ENCODE results near the gene ERN2.

ERN2 gene

DNA sequence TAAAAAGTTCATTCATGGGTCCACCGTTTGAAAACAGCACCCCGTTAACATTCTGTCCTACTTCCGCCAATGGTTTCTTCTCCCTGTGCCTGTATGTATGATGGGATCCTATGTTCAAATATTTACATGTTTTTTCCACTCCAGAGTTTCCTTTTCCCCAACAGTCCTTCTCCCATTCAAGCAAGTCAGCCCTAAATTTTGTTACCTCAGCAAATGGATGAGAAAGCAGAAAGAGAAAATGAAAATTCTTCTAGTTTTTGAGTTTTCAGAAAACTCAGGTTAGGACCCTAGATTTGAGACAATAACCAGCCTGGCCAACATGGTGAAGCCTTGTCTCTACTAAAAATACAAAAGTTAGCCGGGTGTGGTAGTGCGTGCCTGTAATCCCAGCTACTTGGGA is 3.5 kb upstream of the ERN2 start:
- DNase-seq, result no peak

DNA sequence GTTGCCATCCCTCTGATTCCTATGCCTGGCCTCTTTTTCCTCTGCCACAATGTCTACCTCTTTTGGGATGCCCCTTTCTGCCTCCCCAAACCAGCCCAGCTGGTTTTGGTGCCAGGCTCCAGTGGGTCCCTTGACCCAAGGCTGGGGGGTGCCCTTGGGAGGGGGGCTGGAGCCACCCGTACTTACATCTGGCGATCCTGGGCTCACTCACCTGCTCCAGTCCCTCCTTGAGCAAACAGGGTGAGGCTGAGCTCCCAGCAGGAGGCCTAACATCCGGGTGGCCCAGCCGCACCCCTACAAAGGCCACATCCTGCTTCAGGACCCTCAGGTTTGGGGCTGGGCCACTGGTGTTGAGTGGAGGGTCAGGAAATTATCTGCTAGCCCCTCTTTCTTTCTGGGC is 1.2 kb downstream of the ERN2 start:
- no peak for DNase-seq

DNA sequence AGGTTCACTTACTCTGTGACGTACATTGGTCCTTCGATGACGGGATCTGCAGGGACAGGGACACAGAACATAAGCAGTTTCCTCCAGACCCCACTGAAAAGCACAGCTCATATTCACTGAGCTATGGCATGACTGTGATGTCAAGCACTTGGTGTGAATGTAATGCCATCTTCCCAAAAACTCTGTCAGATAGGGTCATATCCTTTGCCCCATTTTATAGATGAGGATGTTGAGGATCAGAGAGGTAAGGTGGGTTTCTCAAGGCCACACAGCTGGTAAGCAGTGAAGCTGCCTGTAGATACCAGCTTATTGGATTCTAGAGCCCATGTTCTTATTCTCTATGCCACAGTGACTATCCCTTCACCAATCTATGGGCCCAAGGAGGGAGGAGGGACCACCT is 2.5 kb downstream of the ERN2 start:
- DNase-seq, result no peak

DNA sequence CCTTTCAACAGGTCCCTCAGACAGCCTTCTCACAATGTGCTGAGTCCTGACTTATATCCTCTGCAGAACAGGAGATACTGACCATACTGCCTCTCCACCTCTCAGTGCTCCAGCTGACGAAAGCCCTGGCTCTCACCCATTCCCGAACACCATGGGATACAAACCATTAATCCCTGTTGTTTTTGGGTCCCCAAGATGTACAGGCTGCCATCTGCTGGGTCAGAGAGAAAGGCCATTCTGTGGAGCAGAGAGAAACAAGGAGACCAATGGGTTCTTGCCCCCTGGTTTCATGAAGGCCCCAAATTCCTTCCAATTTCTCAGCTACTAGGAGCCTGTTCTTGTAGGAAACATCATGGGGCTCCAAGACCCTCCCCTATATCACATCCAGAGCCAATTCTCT is 3.0 kb downstream of the ERN2 start:
- no peak for DNase-seq

DNA sequence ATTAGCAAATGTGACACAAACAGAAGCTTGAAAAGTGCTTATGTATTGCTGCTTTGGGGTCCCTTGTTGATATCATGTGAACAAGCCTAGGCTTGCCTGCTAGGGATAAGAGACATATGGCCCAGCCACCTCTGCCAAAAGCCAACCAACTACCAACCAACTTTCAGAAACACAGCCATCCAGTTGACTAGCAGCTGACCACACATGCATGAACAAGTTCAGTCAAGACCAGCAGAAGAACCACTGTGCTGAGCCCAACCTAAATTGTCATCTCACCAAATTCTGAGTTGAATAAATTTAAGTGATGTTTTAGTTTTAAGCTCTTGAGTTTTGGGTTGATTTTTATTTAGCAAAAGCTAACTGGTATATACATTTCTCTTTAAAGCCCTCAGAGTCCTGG is 3.5 kb downstream of the ERN2 start:
- no peak for DNase-seq

DNA sequence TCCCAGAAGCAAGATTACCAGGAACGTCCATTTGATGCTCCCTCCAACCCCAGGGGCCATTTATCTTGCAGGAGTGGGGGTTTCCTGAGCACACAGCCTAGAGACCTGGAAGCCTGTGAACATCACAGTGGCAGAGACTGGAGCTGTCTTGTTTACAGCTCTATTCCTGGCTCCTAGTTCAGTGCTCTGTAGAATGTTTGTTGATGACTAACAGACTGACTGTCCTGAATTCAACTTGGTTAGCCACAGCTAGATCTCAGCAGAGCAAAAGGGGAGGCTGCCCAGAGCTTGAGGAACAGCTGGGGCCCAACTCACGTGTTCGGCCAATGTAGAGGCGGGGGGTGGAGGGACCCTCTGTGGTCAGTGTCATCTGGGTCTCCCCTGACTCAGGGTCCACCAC is 6.6 kb downstream of the ERN2 start:
- no peak for DNase-seq

DNA sequence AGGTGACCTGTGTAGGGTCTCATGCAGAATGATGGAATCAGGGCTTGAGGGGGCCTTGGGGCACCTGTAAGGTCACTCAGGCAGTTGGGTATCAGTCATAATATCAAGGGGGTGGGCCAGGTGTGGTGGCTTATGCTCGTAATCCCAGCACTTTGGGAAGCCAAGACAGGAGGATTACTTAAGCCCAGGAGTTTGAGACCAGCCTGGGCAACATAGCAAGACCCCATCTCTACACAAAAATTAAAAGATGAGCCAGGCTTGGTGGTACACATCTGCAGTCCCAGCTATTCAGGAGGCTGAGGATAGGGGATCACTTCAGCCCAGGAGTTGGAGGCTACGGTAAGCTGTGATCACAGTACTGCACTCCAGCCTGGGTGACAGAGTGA is 7.5 kb downstream of the ERN2 start:
- no peak for DNase-seq

DNA sequence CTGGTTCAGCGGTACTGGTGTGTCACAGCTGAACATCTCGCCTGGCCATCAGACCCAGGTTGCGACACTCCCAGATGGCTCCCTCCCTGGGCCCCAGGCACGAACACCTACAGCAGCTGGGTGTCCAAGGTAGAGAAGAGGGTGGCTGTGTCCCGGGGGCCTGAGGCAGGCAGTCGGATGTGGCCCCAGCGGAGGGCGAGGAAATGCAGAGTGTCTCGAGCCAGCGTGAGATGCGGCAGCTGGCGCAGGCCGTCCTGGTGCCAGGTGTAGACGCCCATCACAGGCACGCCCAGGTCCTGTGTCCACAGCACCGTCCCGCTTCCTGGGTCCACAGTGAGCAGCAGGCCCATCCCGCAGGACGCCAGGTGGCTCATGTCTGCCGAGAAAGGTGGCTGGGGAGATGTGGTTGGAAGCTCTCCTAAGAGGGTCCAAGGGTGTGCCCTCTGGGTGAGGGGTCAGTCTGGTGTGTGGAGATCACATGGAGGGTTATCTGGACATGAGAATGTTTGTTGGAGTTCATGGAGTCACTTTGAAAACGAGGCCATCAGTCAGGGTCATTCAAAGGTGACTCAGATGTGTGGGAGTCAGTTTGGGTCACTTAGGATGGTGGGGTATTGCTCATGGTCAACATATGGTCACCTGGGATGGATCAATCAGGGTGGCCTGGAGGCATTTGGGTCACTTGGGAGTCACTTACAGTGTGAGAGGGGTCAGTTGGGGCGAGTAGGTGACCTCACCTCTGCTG is 8.1 kb downstream of the ERN2 start:
- DNase-seq, result no peak

DNA sequence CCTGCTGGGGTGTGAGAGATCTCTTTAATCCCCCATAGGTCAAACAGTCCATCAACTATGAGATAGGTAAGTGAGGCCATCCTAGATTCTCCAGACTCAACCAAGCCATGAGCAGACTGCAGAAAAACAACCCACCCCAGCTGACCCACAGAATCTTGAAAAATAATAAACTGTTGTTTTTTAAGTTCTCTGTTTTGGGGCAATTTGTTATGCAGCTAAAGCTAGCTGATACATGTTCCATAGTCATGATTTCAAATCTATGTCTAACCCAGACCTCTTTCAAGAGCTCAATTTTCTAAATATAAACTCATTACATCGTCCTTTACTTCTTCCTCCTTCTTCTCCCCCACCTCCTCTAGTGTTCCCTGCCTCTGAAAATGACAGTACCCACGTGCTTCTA is 10.1 kb downstream of the ERN2 start:
- no peak for DNase-seq

DNA sequence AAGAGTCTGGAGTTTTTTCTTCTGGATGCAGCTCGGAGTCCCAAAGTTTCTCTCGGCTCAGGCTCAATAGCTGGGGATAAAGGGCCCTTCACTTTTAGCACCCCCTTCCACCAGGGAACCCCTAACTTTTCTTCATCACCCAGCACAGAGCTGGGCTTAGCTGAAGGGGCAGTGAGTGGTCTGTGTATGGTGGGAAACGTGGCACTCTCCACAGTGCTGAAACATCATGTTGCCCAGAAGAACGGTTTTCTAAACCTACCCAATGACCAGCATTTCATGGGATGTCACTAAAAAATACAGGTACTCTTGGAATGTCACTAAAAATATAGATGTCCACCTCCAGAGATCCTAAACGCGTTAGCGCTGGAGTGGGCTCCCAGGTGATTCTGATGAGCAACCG is 12.0 kb downstream of the ERN2 start:
- DNase-seq, result no peak

DNA sequence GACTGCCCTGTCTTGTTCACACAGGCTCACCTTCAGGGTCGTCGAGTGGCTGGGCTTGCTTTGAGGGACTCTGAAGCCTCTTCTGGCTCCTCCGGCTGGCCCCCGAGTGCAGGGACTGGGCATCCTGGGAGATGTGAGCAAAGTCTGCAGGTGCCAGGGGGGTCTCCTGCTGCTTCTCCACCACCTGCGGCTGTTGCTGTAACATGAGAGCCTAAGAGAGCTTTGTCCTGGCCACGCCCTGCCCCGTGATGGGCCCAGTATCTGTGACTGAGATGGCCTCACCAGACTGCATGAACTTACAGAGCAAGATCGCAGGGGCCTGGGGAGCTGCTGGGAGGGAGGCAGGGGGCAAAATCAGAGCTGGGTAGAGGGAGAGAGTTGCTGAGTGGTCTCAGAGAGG is 12.5 kb downstream of the ERN2 start:
- DNase-seq, result no peak

DNA sequence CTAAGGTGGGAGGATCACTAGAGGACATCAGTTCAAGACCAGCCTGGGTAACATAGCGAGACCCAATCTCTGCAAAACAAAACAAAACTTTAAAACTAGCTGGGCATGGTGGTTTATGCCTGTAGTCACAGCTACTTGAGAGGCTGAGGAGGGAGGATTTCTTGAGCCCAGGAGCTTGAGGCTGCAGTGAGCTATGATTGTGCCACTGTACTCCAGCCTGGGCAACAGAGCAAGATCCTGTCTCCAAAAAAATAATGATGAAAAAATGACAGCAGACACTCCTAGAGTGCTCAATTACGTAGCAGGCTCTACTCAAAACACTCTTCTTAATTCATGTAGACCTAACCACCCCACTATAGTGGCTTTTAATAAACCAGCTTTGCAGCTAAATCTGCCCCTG is 12.9 kb downstream of the ERN2 start:
- DNase-seq, result no peak

DNA sequence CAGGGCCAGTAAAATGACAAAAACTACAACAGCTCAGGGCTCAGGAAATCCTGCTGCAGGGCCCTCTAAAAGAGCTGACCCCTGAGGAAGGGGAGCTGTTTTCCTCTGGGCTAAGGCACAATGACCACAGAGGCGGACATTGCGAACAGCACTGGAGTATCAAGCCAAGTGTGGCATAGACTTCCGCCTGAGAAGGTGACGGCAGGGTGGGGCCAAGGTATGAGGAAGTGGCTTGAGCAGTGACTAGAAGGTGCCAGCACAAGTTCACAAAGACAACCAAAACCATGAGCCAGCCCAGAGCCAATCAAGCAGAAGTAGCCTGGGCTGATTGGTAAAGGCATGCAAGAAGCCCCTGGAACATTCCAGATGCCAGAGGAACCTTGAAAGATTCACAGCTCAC is 13.9 kb downstream of the ERN2 start:
- DNase-seq, result no peak

DNA sequence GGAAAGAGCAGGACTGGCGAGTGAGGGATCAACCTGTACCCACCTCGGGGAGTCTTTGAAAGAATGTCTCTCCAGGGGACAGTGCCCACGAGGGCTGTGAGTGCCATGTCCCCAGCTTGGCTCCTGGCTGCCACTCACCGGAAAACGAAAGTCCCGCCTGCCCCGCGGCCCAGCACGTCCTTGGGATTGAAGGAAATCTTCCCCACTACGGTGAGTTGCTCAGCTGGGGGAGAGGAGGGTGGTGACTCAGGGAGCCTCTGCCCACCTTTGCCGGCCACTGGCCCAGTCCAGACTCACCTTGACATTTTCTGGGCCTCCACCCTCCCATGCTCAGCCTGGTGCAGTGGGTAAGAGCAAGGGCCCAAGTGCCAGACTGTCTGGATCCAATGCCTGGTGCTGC is 17.3 kb downstream of the ERN2 start:
- no peak for DNase-seq

DNA sequence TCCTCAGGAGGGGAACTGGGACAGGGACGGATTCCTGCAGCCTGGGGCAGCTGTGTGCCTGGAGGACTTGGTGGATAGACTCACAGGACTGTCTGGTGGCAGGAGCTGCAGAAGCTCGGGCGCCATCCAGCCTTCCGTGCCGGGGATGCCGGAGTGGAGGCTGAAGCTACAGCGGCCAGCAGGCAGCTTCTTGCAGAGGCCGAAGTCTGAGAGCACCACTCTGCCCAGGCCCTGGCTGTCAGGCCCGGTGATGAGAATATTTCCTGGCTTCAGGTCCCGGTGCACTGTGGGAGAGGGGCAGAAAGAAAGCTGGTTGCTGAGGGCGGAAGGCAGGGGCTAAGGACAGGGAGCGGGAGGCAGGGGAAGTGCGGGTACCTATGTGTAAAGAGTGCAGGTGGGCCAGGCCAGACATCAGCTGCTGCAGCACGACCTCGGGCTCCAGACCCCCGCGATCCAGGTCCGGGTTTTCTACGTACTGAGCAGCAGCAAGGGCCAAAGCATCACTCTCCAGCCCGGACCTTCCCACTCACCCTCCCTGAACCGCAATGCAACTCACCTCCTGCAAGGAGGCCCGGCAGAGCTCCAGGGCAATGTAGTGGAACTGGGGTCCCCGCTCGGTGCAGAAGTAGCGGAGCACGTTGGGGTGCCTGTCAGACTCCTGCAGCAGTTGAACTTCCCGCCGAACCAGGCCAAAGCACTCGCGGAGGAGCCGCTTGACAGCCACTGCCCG is 18.2 kb downstream of the ERN2 start:
- DNase-seq, result no peak

DNA sequence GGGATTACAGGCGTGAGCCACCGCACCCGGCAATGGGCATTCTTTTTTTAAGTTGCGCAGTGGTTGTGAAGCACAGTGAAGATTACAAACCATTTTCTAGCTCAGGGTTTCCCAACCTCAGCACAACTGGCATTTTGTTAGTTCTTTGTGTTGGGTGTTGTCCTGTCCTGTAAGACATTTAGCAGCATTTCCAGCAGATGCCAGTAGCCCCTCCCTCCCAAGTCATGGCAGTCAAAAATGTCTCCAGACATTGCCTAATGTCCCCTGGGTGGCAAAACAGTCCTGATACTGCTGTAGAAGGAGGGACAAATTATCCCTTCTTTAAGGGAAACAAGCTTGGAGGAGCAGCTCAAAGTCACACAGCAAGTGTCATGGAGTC is 18.8 kb downstream of the ERN2 start:
- no peak for DNase-seq

DNA sequence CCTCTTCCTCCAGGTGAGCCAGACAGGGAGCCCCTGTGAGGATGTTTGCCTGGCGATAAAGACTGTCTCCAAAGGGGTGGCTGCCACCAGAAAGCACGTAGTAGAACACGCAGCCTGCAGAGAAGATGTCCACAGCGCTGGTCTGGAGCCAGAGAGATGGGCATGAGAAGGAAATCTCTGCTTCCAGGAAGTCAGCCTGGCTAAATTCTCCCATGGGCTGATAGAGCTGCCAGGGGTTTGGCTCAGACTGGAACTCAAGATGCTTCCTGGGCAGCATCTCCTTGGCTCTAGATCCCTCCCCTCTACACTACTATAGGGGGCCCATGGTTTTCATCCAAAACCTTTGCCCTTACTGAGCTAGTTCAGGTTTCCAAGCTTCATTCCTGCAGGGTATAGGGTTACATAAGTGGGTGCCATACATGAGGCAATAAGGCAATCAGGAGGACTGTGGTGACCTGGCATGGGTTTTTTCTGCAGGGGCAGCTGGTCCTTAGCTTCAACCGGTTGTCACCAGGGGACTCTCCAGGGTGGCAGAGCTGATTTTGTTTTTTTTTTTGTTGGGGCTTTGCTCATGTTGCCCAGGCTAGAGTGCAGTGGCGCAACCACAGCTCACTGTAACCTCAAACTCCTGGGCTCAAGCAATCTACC is 20.7 kb downstream of the ERN2 start:
- DNase-seq, result no peak

DNA sequence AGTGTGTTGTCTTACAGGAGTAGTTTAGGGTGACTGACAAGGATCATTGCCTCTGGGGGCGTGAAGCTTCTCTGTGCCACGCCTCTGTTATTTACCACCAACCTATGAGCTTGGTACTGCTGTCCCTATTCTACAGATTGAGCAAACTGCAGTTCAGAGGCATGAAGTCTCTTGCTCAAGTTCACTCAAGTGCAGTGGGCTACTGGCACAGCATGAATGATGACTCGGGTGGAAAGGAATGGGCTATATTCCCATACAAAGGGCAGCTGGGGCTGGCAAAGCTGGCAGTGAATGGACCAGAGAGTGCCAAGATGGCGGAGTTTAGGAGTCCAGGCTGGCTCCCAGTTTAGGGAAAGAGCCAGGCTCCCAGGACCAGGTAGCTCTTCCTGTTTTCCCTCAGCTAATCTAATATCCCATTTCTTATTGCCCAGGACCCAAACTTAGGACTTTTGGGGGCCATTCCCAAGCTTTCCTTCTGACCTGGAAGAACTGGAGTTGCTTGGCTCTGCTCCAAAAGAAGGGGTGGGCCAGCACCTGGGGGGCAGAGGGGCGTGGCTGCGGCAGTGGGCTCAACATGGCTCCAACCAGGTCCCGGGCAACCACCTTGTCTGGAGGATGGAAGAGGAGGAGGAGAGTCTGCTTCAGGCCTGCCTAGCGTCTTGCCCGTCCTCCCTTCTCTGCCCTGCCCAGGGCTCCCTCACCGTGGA is 21.4 kb downstream of the ERN2 start:
- no peak for DNase-seq

DNA sequence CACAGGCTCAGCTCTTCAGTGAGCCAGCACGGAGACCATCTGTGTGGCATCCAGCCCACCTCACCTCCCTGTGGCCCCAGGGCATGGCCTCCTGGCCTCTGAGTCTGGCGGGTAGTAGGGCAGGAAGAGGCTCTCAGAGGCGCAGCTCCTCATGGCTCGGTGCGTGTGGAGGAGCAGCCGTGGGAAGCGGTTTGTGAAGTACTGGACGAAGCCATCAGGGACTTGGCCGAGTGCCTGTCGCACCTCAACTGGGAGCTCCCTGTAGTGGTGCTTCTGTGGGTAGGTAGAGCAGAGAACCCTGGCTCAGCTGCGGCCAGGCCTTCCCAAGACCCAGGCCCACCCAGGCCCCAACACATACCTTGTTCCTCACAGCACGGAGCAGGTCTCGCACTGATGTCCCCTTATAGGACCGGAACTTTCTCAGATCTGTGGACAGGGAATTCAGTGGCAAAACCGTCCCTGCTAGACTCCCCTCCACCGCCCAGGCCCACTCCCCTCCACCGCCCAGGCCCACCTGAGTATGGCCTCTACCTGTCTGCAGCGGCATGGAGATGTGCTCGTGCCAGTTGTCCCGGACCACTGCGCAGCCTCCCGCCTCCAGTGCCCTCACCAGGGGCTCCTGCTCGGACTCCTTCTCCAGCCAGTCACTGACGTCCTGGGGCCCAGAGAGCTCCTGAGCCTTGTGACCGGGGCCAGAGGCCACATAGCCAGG is 22.1 kb downstream of the ERN2 start:
- no peak for DNase-seq

DNA sequence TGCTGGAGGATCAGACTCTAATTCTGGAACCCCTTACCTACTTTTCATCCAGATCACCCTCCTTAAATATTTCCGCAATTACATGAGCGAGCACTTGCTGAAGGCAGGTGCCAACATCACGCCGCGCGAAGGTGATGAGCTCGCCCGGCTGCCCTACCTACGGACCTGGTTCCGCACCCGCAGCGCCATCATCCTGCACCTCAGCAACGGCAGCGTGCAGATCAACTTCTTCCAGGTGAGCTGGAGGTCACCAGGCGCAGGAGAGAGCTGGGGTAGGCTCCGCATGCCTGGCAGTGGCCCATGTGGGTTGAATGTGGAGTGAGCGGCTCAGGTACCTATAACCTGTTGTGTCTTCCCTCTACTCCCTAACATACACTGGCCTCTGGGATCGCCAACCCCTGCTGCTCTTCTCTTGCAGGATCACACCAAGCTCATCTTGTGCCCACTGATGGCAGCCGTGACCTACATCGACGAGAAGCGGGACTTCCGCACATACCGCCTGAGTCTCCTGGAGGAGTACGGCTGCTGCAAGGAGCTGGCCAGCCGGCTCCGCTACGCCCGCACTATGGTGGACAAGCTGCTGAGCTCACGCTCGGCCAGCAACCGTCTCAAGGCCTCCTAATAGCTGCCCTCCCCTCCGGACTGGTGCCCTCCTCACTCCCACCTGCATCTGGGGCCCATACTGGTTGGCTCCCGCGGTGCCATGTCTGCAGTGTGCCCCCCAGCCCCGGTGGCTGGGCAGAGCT is 23.4 kb downstream of the ERN2 start:
- DNase-seq, result no peak

DNA sequence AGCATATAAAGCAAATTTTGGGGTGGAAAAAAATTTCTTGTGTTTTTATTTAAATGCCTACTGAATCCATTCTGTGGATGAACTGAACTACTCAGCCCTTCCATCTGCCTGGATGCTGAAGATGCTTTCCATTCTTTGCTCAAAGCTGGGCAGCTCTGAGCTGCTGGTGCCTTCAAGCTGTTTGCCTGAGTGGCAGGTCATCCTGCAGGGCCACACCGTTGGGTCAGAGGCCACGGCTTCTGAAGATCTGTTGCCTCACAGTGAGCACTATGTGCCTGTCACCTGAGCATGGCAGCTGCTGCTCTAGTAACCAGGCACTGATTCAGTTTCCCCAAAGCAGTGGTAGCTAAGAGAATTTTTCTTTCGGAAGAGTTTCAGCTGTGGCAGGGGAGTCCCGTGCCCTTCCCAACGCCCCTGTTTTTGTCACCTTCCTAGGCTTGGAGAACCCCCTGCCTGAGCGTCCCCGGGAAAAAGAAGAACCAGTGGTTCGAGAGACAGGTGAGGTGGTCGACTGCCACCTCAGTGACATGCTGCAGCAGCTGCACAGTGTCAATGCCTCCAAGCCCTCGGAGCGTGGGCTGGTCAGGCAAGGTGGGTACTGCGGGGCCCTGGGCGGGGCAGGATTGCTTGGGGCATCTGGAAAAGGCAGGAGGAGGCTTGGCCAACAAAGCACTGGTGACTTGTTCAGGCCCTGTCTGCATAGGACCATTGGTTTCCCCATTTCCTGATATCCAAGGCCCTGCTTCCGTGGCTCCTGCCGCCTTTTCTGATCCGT is 25.8 kb downstream of the ERN2 start:
- DNase-seq, result no peak

DNA sequence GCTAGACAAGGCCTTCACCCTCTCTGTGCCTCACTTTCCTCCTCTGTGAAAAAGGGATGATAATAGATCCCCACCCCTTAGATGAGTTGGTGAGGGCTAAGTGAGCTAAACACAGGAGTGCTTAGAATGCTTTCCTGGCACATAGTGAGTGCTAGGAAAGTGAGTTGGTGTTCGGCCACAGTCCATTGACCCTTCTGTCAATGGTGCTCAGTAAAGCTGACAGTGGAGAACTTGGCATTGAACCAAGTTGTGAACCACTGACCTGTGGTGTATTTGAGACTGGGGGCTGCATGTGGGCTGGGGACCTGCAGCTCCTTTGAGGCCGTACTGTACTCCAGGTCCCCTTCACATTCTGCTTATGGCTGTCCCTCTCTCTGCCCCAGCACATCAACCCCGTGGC is 29.5 kb downstream of the ERN2 start:
- DNase-seq, result no peak

Data from suppressor macrophage treated with lipopolysaccharide for 1 hour (primary cell).